ENCODE measurements around the gene CYYR1.

DNA sequence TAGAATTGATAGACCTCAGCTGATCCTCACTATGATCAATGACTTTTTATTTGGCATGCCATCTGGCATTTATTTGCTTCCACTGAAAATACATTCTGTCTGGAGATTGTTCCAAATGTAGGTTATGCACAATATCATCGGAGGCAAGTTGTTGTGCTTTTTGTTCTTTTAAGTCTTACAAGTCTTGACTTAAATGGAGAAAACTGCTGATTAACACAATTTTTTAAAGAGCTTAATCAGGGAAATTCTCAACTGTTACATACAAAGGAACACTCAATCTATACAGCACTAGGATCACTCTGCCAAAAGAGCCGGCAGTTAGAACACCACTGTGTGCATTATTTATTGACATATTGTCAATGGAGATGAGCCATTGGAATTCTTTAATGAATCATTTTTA lies 19.2 kb downstream of the CYYR1 start:
- TF ChIP-seq, protein P1, sequence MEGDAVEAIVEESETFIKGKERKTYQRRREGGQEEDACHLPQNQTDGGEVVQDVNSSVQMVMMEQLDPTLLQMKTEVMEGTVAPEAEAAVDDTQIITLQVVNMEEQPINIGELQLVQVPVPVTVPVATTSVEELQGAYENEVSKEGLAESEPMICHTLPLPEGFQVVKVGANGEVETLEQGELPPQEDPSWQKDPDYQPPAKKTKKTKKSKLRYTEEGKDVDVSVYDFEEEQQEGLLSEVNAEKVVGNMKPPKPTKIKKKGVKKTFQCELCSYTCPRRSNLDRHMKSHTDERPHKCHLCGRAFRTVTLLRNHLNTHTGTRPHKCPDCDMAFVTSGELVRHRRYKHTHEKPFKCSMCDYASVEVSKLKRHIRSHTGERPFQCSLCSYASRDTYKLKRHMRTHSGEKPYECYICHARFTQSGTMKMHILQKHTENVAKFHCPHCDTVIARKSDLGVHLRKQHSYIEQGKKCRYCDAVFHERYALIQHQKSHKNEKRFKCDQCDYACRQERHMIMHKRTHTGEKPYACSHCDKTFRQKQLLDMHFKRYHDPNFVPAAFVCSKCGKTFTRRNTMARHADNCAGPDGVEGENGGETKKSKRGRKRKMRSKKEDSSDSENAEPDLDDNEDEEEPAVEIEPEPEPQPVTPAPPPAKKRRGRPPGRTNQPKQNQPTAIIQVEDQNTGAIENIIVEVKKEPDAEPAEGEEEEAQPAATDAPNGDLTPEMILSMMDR (IDR thresholded peaks at IDR 0.05), result no peak
- no peak for TF ChIP-seq POLR2A (IDR thresholded peaks at IDR 0.05)
